ENCODE results near the gene MPHOSPH6.

The MPHOSPH6 gene

GRCh38 chr16:82134846-82135245 is 35.2 kb downstream of the MPHOSPH6 start:
- DNase-seq (ENCODE audit: low read depth): no peak
- TF ChIP-seq CTCF (IDR thresholded peaks at IDR 0.05; ENCODE audit: low read depth, low read length, missing control alignments): no peak
- in situ Hi-C loops (cut with HindIII; ENCODE audit: low sequenced_read_pairs): no loop called here
- H3K4me3 ChIP-seq (ENCODE audit: low read depth, low read length): no peak overlapping the region

GRCh38 chr16:82133798-82134197 is 36.2 kb downstream of the MPHOSPH6 start:
- in situ Hi-C loops (cut with HindIII; ENCODE audit: low sequenced_read_pairs): no loop called here
- TF ChIP-seq CTCF (IDR thresholded peaks at IDR 0.05; ENCODE audit: low read depth, low read length, missing control alignments): no peak
- no peak for DNase-seq (ENCODE audit: low read depth)
- H3K4me3 ChIP-seq (ENCODE audit: low read depth, low read length): no peak overlapping the region

DNA sequence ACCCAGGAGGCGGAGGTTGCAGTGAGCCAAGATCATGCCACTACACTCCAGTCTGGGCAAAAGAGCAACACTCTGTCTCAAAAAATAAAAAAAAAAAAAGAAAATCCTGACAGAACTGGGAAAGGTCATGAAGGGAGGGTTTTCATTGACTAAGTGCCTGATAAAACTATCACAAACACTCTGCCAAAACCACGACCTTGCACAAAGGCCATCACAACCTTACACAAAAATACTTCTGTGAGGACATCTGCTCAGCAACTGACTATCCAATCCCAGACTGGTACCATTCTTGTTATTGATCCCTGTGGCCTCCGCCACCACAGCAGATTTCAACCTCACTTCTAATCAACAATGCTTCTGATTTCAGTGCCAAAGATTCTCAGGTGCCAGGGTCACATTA is 40.1 kb downstream of the MPHOSPH6 start:
- no peak overlapping the region for H3K4me3 ChIP-seq (ENCODE audit: low read depth, low read length)
- DNase-seq (ENCODE audit: low read depth): no peak
- TF ChIP-seq CTCF (IDR thresholded peaks at IDR 0.05; ENCODE audit: low read depth, low read length, missing control alignments): no peak

GRCh38 chr16:82124651-82125050 is 45.4 kb downstream of the MPHOSPH6 start:
- in situ Hi-C loops (cut with HindIII; ENCODE audit: low sequenced_read_pairs): no loop called here
- no peak for DNase-seq (ENCODE audit: low read depth)
- H3K4me3 ChIP-seq (ENCODE audit: low read depth, low read length): no peak overlapping the region
- TF ChIP-seq CTCF (IDR thresholded peaks at IDR 0.05; ENCODE audit: low read depth, low read length, missing control alignments): no peak

More for the DNA sequence above, 40.1 kb downstream of the MPHOSPH6 start:
- in situ Hi-C loops (cut with HindIII; ENCODE audit: low sequenced_read_pairs): no loop called here

DNA sequence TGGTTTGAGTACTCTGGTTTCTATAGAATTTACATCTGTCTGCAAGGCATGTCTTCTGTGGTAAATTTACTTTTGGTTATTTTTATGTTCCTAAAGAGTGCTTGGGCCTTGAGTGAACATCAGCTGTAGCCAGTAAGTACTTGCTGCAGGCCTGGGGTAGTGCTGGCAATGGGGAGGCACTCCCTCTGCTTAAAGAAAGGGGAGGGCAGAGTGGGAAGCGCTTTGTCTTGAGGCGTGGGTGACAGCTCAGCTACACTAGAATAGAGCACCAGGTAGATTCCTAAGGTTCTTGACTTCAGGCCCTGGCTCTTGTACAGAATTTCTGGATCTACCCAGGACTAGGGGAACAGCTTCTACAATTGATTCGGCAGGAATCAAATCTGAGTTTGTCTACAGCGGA is 50.6 kb downstream of the MPHOSPH6 start:
- no peak overlapping the region for H3K4me3 ChIP-seq (ENCODE audit: low read depth, low read length)
- no peak for DNase-seq (ENCODE audit: low read depth)
- in situ Hi-C loops (cut with HindIII; ENCODE audit: low sequenced_read_pairs): no loop called here
- TF ChIP-seq CTCF (IDR thresholded peaks at IDR 0.05; ENCODE audit: low read depth, low read length, missing control alignments): no peak

DNA sequence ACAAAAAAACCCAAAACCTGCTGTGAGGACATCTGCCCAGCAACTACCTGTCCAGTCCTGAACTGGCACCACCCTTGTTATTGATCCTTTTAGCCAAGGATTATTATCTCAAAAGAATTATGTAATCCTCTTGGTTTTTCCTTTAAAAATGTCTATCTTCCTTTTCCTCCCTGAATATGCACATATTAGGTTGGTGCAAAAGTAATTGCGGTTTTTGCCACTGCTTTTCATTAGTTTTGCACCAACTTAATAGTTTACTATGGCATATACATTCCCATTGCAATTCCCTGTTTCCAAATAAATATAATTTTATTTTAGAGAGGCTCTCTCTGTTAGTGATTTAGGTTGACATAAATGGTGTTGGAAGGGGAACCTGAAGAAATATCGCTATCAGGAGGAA is 51.3 kb downstream of the MPHOSPH6 start:
- H3K4me3 ChIP-seq (ENCODE audit: low read depth, low read length): no peak overlapping the region
- in situ Hi-C loops (cut with HindIII; ENCODE audit: low sequenced_read_pairs): no loop called here
- no peak for TF ChIP-seq CTCF (IDR thresholded peaks at IDR 0.05; ENCODE audit: low read depth, low read length, missing control alignments)
- DNase-seq (ENCODE audit: low read depth): no peak

DNA sequence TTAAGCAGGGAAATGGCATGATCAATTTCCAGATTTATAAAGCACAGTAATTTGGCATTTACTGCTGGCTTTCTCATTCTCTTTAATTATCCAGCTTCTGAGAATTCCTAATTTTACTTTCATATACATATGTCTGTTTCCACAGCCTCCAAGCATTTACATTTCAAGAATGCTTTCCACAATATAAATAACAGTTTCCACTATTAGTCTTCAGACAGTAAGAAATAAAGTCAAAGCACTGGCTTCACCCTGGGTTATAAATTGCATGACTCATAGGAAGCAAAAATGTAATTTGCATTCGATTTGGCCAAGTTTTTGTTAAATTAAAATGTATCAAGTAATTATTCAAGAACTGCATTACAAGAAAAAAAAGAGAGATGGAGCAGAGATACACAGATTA is 53.5 kb downstream of the MPHOSPH6 start:
- no peak for DNase-seq (ENCODE audit: low read depth)
- no peak overlapping the region for H3K4me3 ChIP-seq (ENCODE audit: low read depth, low read length)
- in situ Hi-C loops (cut with HindIII; ENCODE audit: low sequenced_read_pairs): no loop called here
- TF ChIP-seq CTCF (IDR thresholded peaks at IDR 0.05; ENCODE audit: low read depth, low read length, missing control alignments): no peak
